ENCODE measurements around the gene P2RY8. TPM values are rescaled to one million over a fixed set of nuclear protein-coding genes. Genes with fewer than 3 reads are reported as not detected.
A peak's percentile ranks its signal among the peaks of the same experiment; 100 is the strongest.

The P2RY8 gene
- total and polyA plus RNA-seq, 10 of the 15 experiments (the other 5 are each of a cell fraction or from before 2014, with no cell fraction given) = 2.0 to 64.4 (median 36.5) TPM

GRCh38 chrX:1529756-1530155 lies 7.2 kb downstream of the P2RY8 start (continued):
- TF ChIP-seq IRF5 (IDR thresholded peaks at IDR 0.05; ENCODE audit: borderline replicate concordance) (no peak), BACH1 (IDR thresholded peaks at IDR 0.05; ENCODE audit: borderline replicate concordance) (no peak), RELB (IDR thresholded peaks at IDR 0.05; ENCODE audit: low read depth) (no peak), SIN3A (IDR thresholded peaks at IDR 0.05; ENCODE audit: low read depth, low read length) (no peak), NFYA (IDR thresholded peaks at IDR 0.05; ENCODE audit: borderline replicate concordance, low read depth, low read length) (no peak)

- 68% methylated on average over 2 of the region's 2 CpGs for WGBS (ENCODE audit: insufficient coverage, insufficient replicate concordance, low lambda C conversion rate, missing lambda C conversion rate)
- peak; percentile 39 for ATAC-seq
- H3K79me2 ChIP-seq (ENCODE audit: control insufficient read depth, insufficient read depth, low read length) = peaks cover 74% of the 10 kb centered on the region
Observed at GRCh38 chrX:1529328-1529727, 7.7 kb downstream of the P2RY8 start.

More at GRCh38 chrX:1529328-1529727, 7.7 kb downstream of the P2RY8 start:
- H3K4me3 ChIP-seq = no peak overlapping the region
- TF ChIP-seq HDAC2 (IDR thresholded peaks at IDR 0.05) (no peak), RFX5 (IDR thresholded peaks at IDR 0.05; ENCODE audit: low read depth, low read length) (no peak), SMAD5 (IDR thresholded peaks at IDR 0.05; ENCODE audit: low read depth) (no peak), CHD2 (IDR thresholded peaks at IDR 0.05; ENCODE audit: borderline replicate concordance, low read depth, low read length) (no peak), ZBED1 (IDR thresholded peaks at IDR 0.05; ENCODE audit: borderline replicate concordance) (no peak), KDM1A (IDR thresholded peaks at IDR 0.05; ENCODE audit: borderline replicate concordance) (no peak)
- peak overlapping the region; percentile 13; the same call in 1 of the 2 replicates for H3K9ac ChIP-seq (ENCODE audit: control insufficient read depth, insufficient read depth, low read length)
- RAD21 ChIA-PET (ENCODE audit: unreplicated experiment) = no interaction called here
- SMC1A ChIA-PET (ENCODE audit: uncharacterized antibody, unreplicated experiment) = no interaction called here
- CTCF ChIA-PET = no interaction called here
- POLR2A ChIA-PET = no interaction called here
- H3K4me1 ChIP-seq (ENCODE audit: control insufficient read depth, insufficient read depth, low read length) = peaks cover 21% of the 10 kb centered on the region
- H3K36me3 ChIP-seq (ENCODE audit: control insufficient read depth in 2 of 2, insufficient read depth in 2 of 2, low read length in 1 of 2) = peaks cover 4 to 8% of the 10 kb centered on the region in 2 experiments
- no peak for DNase-seq (ENCODE audit: low read depth, low spot score)
- no peak for FAIRE-seq
- H3K27me3 ChIP-seq (replicated peaks in 1 of 2; ENCODE audit: control insufficient read depth in 2 of 2, insufficient read depth in 2 of 2, low read length in 1 of 2) = no peaks in the 10 kb centered on the region
- H3K27ac ChIP-seq (ENCODE audit: control insufficient read depth, insufficient read depth) = peak overlapping the region; percentile 45
- no peak overlapping the region for H2AFZ ChIP-seq (ENCODE audit: control insufficient read depth, low read depth, low read length)
- H4K20me1 ChIP-seq (ENCODE audit: control insufficient read depth, insufficient read depth) = no peaks in the 10 kb centered on the region
- H3K4me2 ChIP-seq (ENCODE audit: control insufficient read depth, insufficient read depth) = peak overlapping the region; percentile 31
- intact Hi-C loops (cut with micrococcal nuclease; ENCODE audit: unreplicated experiment) = no loop called here
- in situ Hi-C loops (cut with MboI) = no loop called here
- H3K9me3 ChIP-seq (replicated peaks; ENCODE audit: control insufficient read depth, insufficient read depth, low read length) = no peaks in the 10 kb centered on the region
- BruUV-seq (replicated peaks) = no TSS peak
